ENCODE measurements around the gene GALNT14.
A peak's percentile ranks its signal among the peaks of the same experiment; 100 is the strongest.
"Not testable (repeated sequence)": the region's sequence is repeated elsewhere in the genome, so short reads cannot be mapped to it uniquely, and the experiment has no call there.

GALNT14 gene, protein sequence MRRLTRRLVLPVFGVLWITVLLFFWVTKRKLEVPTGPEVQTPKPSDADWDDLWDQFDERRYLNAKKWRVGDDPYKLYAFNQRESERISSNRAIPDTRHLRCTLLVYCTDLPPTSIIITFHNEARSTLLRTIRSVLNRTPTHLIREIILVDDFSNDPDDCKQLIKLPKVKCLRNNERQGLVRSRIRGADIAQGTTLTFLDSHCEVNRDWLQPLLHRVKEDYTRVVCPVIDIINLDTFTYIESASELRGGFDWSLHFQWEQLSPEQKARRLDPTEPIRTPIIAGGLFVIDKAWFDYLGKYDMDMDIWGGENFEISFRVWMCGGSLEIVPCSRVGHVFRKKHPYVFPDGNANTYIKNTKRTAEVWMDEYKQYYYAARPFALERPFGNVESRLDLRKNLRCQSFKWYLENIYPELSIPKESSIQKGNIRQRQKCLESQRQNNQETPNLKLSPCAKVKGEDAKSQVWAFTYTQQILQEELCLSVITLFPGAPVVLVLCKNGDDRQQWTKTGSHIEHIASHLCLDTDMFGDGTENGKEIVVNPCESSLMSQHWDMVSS

DNA sequence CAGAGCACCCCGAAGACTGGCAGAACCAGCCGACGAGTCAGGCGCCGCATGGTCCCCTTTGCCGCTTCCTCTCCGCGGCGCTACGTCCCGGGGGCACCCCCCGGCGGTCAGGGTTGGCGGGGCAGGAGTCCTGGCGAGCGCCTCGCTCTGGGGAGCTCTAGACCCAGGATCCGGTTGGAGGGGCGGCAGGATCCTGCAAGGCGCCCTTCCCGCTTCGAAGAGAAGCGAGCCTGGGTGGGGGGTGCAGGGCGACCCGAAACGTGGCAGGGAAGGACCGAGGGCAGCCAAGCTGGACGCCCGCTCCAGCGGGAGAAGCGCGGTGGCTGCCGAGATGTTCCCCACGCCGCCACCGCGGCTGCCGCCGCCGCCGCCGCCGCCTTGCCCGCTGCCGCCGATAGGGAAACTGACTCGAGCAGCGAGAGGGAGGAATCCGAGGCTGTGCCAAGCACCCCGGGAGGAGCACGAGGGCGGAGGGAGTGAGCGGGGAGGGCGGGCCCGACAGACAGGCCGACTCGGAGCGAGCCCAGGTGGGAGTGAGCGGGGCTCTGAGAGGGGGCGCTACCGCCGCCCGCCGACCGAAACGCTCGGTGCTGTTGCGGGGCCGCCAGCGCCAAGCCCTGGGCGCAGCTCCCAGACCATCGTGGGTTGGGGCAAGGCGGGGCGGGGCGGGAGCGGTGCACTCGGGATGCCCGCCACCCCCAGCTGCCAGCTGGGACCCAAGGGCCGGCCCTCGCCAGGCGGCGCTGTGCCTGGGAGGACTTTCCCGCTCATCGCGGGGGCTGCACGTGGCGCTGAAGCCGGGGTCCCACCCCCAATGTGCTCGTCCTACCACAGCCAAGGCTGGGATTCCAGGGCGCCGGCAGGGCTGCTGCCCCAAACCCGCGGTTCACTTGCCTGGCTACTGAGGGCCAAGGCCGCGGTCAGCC lies at the start of gene GALNT14:
GALNT14 (minus strand) TSS at position 404 of the 926 bp plus-strand sequence; CDS start at position 50, 354 bp downstream.
- DNase-seq (ENCODE audit: low read depth): peak; percentile 22

DNA sequence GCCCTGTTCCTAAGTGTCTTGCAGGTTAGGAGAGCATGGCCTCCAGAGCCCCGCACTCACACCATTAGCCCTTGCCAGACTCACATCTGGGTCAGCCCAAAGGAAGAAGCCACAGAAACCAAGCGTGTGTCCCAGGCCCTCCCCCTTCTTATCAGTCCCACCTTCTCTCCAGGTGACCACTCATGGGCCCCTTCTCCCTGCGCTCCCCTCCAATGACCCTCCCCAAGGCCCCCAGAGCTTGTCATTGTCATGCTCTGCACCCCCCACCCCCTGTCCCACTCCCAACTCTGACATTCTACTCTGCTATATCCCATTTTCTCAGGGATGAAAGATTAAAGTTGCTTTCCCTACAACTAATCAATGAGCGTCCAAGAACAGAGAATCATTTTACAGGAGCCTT lies 48.9 kb upstream of the GALNT14 start:
- no peak for DNase-seq (ENCODE audit: low read depth)

DNA sequence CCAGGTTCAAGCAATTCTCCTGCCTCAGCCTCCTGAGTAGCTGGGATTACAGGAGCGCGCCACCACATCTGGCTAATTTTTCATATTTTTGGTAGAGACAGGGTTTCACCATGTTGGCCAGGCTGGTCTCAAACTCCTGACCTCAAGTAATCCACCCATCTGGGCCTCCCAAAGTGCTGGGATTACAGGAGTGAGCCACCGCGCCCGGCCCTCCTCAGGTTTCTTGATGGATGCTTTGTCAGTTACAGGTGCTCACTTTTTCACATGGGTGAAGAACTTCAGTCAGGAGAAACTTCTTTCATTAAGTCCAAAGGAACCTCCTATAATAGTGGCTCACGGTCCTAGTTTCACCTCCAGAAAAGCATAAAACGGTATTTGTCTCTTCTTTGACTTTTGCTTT lies 45.7 kb upstream of the GALNT14 start:
- DNase-seq (ENCODE audit: low read depth): not testable (repeated sequence)

DNA sequence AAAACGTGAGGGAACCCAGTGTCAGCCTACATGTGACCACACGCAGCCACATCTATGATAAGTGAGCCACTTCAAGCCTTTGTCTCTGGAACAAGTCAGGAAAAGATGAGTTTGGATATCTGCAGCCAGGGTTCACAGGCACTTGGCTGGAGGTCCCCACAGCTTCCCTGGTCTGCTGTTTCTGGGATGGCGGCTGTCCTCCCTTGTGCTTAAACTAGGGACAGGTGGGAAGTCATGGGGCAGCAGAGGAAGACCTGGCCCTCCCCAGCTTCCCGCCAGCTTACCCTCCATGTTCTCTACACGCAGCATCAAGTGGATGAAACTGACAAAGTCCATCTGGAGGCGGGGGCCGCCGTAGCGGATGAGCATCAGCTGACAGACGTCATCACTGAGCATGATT lies 38.5 kb upstream of the GALNT14 start:
- DNase-seq (ENCODE audit: low read depth): no peak

DNA sequence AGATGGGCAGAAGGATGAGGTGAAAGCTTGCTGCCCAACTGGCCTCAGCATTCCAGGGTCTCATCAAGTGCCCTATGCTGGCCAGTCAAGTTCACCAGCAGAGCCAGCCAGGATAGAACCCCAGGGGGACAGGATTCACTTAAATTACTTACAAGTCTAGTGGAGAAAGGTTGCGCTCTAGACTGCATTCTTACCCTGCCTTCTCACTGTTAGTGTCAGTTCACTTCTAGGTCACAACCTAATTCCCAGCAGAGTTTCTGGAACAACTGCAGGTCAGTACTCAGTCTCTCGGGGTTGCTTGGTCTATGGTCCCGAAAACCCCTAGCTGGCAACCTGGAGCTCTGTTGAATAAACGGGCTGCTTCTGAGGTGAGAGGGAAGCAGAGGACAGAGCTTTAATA lies 32.9 kb upstream of the GALNT14 start:
- DNase-seq (ENCODE audit: low read depth): no peak

DNA sequence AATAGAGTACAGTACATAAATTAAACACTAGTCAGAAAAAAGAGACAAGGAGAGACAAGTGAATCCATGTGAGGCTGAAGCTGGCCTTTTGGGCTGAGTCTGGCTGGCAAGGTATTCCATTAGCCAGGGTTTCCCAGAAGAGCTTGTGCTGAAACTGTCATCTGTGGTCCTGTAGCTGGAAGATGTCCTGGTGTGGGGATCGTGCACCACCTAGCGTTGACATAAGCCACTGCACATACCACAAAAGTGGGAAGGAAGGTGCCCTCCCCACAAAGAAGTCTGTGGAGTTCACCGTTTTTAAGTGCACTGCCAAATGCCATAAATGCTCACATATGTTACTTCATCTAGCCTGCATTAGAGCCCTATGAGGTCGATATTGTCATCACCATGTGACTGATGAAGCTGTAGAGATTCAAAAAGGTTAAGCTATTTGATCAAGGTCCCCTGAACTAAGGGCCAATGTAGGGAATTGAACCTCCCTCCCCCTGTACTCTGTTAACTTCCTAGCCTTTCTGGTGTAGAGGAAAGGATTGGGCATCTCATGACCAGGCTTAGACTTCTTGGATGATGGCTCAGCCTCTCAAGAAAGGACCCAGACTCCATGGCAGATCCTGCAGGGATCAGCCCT lies 31.9 kb upstream of the GALNT14 start:
- DNase-seq (ENCODE audit: low read depth): peak; percentile 38

DNA sequence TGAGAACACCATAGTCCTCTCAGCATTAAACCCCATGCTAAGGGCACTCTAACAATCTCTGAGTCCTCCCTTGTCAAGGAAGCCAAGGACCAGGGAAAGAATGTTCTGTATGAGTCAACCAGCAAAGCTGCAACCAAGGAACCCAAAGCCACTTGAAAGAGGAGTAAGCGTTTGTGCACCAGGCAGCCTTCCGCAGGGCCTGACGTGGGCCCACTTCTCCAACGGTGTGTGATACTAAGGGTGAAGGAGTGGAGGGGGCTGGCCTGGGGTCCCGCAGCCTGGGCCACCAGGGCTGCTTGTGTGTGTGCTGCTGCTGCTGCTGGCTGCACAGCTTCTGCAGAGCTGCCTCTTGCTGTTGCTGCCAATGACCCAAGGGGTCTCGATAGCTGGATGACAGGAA lies 30.1 kb upstream of the GALNT14 start:
- no peak for DNase-seq (ENCODE audit: low read depth)

DNA sequence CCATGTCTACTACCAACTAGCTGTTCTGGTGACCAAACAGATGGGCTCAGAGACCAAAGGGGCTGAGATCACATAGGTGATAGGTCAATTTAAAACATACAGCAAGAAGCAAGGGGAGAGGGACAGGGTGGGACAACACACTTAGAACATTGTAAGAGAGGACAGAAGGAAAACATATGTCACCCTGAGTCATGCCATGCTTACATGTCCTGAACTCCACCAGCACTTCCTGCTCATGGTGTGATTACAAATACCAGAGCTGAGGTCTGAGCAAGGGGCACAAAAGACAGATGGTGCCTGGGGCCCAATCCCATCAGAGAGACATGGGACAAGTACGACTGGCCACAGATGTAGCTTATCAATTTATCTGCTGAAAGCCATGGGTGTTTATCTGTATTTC lies 28.7 kb upstream of the GALNT14 start:
- no peak for DNase-seq (ENCODE audit: low read depth)

DNA sequence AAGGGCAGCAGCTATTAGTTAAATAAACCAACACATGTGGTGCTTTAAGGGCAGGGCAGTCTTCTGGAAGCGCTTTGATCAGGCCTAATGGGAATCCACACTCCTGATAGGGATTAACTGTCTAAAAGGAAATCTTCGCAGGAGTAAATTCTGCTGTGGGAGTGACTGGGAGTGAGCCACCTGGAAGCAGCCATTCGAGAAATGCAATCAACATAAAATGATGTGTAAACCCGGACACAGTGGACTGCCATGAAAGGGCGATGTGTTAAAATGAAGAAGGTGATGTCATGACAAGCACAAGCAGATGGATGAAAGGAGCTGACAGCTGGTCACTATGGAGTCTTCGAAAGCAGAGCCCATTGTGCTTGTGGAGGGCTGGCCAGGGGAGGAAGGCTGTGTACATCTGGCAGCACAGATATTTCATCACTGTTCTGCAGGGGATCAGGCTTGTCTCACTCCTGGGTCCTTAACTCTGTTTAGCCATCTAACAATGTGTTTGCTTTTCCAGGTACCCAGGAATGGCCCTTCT lies 24.8 kb upstream of the GALNT14 start:
- no peak for DNase-seq (ENCODE audit: low read depth)

DNA sequence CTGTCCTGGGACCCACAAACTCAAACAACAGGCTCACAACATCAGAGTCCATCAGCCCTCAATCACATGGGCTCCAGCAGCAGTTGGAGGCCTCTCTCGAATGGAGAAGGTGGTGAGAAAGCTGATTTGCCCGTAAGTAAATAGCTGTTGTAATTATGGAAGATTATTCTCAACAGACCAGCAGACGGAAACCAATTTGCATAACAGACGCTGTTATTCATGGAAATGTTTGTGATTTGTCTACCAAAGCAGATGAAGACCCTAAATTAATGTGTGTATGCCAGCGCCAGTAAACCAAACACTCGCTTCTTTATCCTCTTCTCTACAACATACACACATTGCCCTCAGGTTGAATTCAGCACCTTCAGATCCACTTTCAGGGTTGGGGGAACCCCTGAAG lies 23.4 kb upstream of the GALNT14 start:
- DNase-seq (ENCODE audit: low read depth): no peak

DNA sequence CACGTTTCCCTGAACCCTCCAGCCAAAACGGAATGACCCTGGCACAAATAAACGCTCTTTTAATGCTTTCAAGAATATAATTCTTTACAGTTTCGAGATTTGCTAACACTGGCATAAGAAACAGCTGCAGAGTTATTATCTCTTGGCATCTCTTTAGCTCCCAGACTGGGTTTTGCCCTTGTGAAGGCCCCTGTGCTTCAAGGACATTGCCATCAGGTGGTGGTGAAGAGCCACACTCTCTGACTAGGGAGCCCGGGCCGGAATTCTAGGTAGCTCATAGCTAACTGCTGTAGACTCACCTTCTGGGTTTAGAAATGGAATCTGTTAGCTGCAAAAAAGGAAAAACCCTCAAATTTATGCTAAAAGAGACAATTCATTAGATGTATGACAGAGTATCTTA lies 13.3 kb upstream of the GALNT14 start:
- no peak for DNase-seq (ENCODE audit: low read depth)

DNA sequence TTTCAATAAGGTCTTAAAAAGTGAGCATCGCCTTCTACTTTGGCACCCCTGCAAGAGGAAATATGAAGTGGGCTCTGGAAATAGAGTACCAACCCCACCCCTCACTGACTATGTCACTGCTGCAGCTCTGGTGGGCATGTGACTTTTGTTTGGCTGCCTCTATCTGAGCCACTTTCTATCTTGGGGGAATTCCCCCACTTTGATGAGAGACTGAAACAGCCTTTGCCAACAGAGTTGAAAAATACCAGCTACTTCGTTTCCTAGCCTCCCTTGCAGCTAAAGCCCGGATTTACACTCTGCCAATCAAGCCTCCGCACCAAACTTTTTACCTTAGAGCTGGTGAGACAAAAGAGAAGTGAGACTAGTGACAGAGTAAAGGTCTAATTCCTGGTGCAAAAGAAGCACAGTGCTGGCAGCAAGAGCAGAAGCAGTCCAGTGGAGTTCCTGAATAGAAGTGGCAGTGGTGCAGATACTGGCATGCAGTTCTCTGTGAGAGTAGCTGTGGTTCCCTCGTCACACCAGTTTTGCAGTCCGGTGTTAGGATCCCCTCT lies 12.0 kb upstream of the GALNT14 start:
- DNase-seq (ENCODE audit: low read depth): no peak

DNA sequence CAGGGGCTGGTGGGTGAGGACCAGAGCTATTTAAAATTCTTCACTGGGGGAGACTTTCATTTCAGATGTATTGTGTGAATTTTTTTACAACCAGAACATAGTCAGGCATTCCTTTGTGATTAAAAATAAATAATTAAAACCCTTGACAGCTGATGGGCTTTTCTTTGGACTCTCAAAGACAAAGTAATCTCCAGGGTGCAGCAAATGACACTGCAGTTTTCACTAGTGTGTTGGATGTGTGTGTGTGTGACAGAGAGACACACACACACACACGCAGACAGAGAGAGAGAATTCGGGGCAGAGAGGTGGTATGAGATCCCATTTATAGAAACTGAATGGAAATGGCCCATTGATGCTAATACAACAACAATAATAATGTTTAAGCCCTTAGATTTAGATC lies 10.3 kb upstream of the GALNT14 start:
- no peak for DNase-seq (ENCODE audit: low read depth)

DNA sequence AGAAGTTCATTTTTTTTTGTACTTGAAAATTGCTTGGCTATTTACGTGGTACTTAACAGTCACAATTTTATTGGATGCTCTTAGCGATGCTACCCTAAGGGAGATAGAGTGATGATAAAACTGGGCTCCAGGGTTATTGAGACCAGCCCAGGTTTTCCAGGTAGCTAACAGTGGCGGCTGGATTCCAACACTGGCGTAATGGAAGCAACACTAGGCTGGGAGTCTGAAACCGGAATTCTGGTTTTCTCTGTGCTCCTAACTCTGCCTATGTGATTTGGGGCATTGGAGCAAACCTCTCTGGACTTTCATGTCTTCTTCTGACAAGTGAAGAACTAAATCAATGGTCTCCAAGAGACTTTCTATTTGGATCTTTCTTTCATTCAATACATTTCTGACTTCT lies 9.4 kb upstream of the GALNT14 start:
- no peak for DNase-seq (ENCODE audit: low read depth)

DNA sequence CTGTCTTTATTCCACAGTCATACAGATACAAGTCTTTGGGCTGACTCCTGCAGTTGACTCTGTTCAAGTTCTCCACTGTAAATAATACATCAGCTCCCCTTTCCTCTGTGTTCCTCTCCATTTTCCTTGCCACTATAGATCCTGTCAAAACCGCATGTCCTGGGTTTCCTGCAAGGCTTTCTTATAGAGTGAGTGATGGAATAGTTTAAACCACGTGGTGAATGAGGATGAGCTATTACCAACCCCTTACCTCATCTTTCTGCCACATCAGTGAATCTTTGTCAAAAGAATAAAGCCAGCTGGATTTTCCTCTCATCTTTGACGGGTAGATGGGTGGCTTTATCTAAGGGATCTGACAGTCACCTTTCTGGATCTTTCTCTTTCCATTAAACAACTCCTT lies 3.9 kb upstream of the GALNT14 start:
- DNase-seq (ENCODE audit: low read depth): no peak

DNA sequence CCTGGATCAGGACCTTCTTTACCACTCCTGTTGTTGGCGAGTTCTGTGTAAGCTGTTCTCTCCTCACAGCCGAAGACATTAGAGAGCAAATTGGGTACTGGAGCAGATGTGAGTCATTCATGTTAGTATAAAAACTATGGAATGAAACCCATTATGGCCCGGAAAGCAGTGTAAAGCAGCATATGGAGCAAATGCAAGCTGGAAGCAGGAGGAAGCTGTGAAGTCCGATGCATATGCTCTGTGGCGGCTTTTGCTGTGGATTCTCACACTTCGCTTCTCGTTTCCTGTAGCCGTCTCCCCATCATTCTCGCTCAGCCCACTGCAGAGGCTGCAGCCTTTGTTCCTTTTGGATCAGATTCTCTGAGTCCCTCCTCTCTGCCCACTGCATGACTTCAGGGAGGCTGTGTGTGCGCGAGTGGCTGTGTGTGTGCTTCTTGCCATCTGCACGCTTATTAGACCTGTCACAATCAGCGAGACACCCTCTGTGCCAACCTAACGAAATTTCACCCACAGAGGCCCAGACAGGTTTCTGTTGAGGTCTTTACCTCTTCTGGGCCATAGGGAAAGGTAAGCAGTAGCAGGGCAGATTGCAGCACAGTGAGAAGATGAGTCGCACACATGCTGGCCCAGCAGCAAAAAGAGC lies 3.3 kb upstream of the GALNT14 start:
- DNase-seq (ENCODE audit: low read depth): no peak

DNA sequence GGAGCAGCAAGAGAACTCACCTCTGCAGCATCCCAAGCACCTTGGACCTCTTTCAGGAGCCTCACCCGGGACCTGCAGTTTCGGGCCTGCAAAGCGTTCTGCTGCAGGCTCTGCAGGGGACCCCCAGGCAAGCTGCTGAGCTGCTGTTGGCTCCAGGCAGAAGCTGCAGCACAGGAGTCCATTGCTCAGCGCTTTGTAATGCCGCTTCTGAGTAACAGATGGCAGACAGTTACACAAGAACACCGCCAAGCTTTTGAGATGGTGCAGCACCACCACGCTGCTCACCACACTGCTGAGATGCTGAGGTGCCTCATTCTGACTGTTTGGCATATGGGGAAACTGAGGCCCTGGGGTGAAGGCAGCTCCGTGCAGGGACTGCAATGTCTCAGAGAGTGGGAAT lies 1.9 kb upstream of the GALNT14 start:
- no peak for DNase-seq (ENCODE audit: low read depth)

DNA sequence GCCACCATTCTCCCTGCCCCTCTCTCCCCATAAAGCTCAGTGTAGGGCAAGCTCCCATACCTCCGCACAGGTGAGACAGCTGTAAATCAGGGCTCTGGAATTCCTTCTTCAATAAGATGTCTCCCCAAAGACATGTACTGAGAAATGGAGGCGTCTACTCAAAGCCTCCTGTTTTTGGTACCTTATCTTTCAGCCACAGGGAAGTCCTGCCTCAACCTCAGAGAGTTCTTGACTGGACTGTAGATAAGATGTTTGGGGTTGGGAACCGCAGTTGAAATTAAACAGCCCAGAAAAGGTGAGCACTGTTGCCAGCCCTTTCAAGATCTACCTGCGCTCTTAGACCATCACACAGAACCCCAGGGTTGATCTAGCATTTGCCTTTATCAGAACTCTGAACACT lies 1.4 kb upstream of the GALNT14 start:
- no peak for DNase-seq (ENCODE audit: low read depth)

DNA sequence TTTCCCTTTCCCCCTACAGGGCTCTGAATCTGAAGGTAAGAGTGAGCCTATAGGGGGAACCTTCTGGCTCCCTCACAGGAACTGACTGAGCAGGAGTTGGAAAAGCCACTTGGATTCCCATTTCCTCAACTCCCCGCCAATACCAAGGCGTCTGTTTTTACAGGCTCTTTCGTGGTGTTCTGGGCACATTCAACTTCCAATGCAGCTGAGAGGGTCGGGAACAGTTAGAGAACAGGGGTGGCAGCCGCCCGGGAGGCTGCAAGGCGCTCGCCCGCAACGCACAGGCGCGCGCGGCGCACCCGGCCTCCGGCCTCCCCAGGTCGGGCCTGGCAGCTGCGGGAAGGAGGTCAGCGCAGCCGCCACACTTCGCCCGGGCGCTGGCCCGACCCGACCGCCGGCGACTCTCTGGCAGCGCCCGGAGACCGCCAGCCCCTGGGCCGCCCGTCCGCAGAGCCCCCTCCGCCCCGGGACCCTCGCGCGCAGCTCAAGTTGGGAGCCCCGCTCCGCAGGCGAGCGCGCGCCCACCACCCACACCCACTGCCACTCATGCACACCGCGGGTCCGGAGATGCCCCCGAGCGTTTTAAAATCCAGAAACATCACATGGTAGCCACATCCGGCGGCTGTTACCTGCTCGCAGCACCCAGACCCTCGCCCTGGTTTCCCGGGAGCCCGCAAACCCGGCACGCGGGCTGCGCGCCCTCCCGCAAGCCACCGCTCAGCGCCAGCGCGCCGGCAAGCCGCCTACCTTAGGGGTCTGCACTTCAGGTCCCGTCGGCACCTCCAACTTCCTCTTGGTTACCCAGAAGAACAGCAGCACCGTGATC lies 816 bp downstream of the GALNT14 start:
- DNase-seq (ENCODE audit: low read depth): no peak

DNA sequence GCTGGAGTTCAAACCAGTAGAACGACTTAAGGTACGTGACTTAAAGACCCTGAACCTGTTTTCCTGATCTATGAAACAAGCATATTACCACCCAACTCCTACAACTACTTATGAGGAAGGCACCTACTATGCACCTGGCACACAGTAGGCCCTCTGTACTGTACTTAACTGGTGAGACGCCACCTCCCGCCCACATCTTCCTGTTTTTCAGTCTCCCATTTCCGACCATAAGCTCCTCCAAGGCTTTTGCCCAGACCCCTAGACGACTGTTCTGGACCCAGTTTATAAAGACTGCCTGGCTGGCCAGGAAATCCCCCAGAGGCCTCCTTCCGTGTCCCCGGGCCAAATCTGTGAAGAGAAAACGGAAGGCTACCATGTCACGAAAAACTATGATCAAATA lies 1.5 kb downstream of the GALNT14 start:
- DNase-seq (ENCODE audit: low read depth): no peak
